Gastroesophageal sphincter (tissue), 3 donors: ENCODE results near the gene KDM5B.

ENCODE experiments used
- CTCF ChIP-seq, 4 experiments: fragments of 200-600 bp in 2 of 4; fragments of 450-650 bp in 2 of 4; sonication (generic) in 1 of 4; IDR thresholded peaks; one replicate each; pipeline ENCODE4 v1.5.1; 2017 to 2019; ENCODE audit warnings: antibody characterized with exemption in 4 of 4, mild to moderate bottlenecking in 2 of 4, moderate library complexity in 2 of 4
- EP300 ChIP-seq: sonication (generic); formaldehyde crosslinking; IDR thresholded peaks from one replicate; pipeline ENCODE4 v1.6.1; 2017; ENCODE audit warnings: antibody characterized with exemption, mild to moderate bottlenecking

- TF ChIP-seq CTCF (IDR thresholded peaks at IDR 0.05), result no peak
- TF ChIP-seq EP300, result no peak
Measured at GRCh38 chr1:202687370-202687769, 120.9 kb downstream of the KDM5B start.
